Measurements from ENCODE around the gene PDZRN4. TPM values are rescaled to one million over a fixed set of nuclear protein-coding genes. Genes with fewer than 3 reads are reported as not detected.
"Not testable (repeated sequence)": the region's sequence is repeated elsewhere in the genome, so short reads cannot be mapped to it uniquely, and the experiment has no call there.

Gene PDZRN4
- total RNA-seq, 1 donor from 2014 or later = 0.14 TPM

- no peaks in the 10 kb centered on the region for H3K4me1 ChIP-seq
- intact Hi-C loops (cut with micrococcal nuclease) = no loop called here
- H3K4me3 ChIP-seq = no peak overlapping the region
- no peak overlapping the region for H3K27ac ChIP-seq (replicated peaks)
- no peaks in the 10 kb centered on the region for H3K27me3 ChIP-seq (ENCODE audit: low read depth)
- TF ChIP-seq CTCF (IDR thresholded peaks at IDR 0.05; ENCODE audit: borderline replicate concordance) = no peak
- DNase-seq = no peak
- H3K36me3 ChIP-seq = no peaks in the 10 kb centered on the region
- H3K9me3 ChIP-seq (replicated peaks) = no peaks in the 10 kb centered on the region
These were observed 60.3 kb downstream of the PDZRN4 start for GRCh38 chr12:41248391-41248790.

- H3K4me1 ChIP-seq = no peaks in the 10 kb centered on the region
- H3K9me3 ChIP-seq (replicated peaks) = no peaks in the 10 kb centered on the region
- no peak for TF ChIP-seq CTCF (IDR thresholded peaks at IDR 0.05; ENCODE audit: borderline replicate concordance)
- H3K4me3 ChIP-seq = no peak overlapping the region
- H3K36me3 ChIP-seq = no peaks in the 10 kb centered on the region
- no peak for DNase-seq
- H3K27ac ChIP-seq (replicated peaks) = no peak overlapping the region
- H3K27me3 ChIP-seq (ENCODE audit: low read depth) = no peaks in the 10 kb centered on the region
- intact Hi-C loops (cut with micrococcal nuclease) = no loop called here
These were observed 62.6 kb downstream of the PDZRN4 start for GRCh38 chr12:41250748-41251147.

- Histone ChIP-seq H3K9me3 (replicated peaks) (no peaks in the 10 kb centered on the region), H3K27me3 (ENCODE audit: low read depth) (no peaks in the 10 kb centered on the region), H3K36me3 (no peaks in the 10 kb centered on the region), H3K4me1 (no peaks in the 10 kb centered on the region), H3K4me3 (no peak overlapping the region), H3K27ac (replicated peaks) (no peak overlapping the region)
- TF ChIP-seq CTCF (IDR thresholded peaks at IDR 0.05; ENCODE audit: borderline replicate concordance) = no peak
- intact Hi-C loops (cut with micrococcal nuclease) = no loop called here
- DNase-seq = no peak
These were observed 66.1 kb downstream of the PDZRN4 start for GRCh38 chr12:41254004-41254914.

- H3K27ac ChIP-seq (replicated peaks); H3K4me1 ChIP-seq; H3K4me3 ChIP-seq; H3K36me3 ChIP-seq; H3K27me3 ChIP-seq (ENCODE audit: low read depth); intact Hi-C loops (cut with micrococcal nuclease); DNase-seq; H3K9me3 ChIP-seq (replicated peaks): not testable (repeated sequence)
These were observed 75.1 kb downstream of the PDZRN4 start for GRCh38 chr12:41263196-41263595.

DNA sequence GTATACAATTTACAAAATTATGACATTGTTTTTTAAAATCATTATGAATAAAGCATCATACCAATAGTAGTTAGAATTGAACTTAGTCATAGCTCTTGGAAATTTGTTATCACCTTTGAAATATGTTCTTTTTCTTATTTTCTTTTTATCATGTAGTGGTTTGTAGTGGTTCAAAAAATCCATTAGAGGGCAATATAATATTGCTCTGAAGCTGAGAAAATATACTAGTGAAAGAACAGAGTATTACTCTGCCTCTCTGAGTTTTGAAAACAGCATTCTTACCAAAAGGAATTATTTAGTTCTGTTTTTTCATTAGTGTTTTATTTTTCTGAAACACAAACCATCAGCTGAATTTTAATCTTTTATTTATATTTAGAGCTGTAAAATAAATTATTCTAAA is 76.2 kb downstream of the PDZRN4 start:
- H3K36me3 ChIP-seq = no peaks in the 10 kb centered on the region
- no peaks in the 10 kb centered on the region for H3K4me1 ChIP-seq
- no peak for DNase-seq
- no peak overlapping the region for H3K4me3 ChIP-seq
- peak; percentile 57 for TF ChIP-seq CTCF (IDR thresholded peaks at IDR 0.05; ENCODE audit: borderline replicate concordance)
- H3K9me3 ChIP-seq (replicated peaks) = no peaks in the 10 kb centered on the region
- intact Hi-C loops (cut with micrococcal nuclease) = no loop called here
- H3K27me3 ChIP-seq (ENCODE audit: low read depth) = no peaks in the 10 kb centered on the region
- no peak overlapping the region for H3K27ac ChIP-seq (replicated peaks)

- DNase-seq = no peak
- no peak for TF ChIP-seq CTCF (IDR thresholded peaks at IDR 0.05; ENCODE audit: borderline replicate concordance)
- no peaks in the 10 kb centered on the region for H3K27me3 ChIP-seq (ENCODE audit: low read depth)
- no peaks in the 10 kb centered on the region for H3K4me1 ChIP-seq
- H3K27ac ChIP-seq (replicated peaks) = no peak overlapping the region
- no peaks in the 10 kb centered on the region for H3K9me3 ChIP-seq (replicated peaks)
- no peak overlapping the region for H3K4me3 ChIP-seq
- intact Hi-C loops (cut with micrococcal nuclease) = no loop called here
- H3K36me3 ChIP-seq = no peaks in the 10 kb centered on the region
These were observed 80.9 kb downstream of the PDZRN4 start for GRCh38 chr12:41269056-41269455.

All from left ventricle myocardium inferior (tissue), 1 donor.